ENCODE results near the gene AKAIN1.

AKAIN1 gene

DNA sequence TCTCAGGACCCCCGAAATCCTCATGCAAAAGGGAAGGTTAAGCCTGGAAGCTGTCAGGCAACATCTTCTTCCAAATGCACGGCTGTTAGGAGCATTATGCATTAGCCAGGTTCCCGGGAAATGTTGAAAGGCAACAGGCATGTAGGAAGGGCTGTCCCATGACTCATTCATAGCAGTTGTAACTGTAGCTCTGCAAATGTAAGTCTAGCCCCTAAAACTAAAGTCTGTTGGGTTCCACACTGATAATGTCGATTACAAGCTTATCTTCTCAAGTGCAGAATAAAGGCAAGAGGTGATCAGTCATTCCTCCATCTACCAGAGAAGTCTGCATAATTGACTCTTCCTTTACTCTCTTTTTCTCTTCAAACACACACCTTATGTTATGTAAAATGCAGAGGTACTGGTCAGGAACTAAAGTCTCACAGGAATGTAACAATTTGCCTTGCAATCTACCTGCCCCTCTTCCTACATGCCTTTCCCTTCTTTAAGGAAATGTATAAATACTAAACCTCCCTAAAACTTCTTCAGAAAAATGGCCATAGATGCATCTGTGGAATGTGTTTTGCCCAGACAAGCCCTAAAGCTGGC lies 99.8 kb downstream of the AKAIN1 start:
- no peak for DNase-seq (ENCODE audit: low read depth in 2 of 3, low spot score in 2 of 3)

DNA sequence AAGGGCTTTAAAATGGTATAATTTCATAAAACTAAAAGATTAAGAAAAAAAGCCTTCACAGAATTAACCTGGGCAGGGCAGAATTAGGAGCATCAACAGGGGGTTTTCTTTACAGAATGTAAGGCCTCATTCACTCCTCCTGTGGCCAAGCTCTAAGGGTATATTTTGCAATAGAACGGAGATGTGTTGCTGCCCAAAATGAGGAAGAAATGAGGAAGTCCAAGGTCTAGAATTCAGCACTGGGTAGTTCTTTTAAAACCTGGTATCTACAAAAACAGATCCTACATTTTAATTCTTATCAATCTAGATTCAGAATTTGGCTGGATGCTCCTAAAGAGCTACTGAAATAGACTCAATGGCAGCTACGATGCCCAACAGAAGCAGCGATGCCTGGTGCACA lies 101.8 kb downstream of the AKAIN1 start:
- DNase-seq (ENCODE audit: low read depth in 2 of 3, low spot score in 2 of 3) = no peak

DNA sequence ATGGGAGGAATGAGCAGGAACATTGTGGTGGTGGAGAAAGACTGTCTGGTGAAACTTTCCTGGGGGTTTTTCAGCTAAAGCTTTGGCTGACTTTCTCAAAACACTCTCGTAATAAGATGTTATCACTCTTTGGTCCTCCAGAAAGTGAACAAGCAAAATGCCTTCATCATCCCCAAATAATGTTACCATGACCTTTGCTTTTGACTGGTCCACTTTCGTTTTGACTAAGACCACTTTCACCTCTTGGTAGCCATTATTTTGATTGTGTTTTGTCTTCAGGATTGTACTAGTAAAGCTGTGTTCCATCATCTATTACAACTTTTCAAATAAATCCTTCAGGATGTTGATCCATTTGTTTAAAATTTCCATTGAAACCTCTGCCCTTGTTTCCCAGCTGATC lies 103.2 kb downstream of the AKAIN1 start:
- DNase-seq (ENCODE audit: low read depth in 2 of 3, low spot score in 2 of 3) = no peak
